MCF 10A (cell line): ENCODE data around the gene TMEM151B. TPM values are rescaled to one million over a fixed set of nuclear protein-coding genes. Genes with fewer than 3 reads are reported as not detected.
"Not testable (repeated sequence)": the region's sequence is repeated elsewhere in the genome, so short reads cannot be mapped to it uniquely, and the experiment has no call there.

Source experiments
- BruUV-seq: library from RNA; stranded (reverse); fragments of 400-500 nt; replicated peaks from 2 replicates; lab custom pipeline; 2021; lab: Mats Ljungman, UMichigan
- CTCF ChIA-PET: fragments of 300-600 bp; sonication (Branson Sonifier 250); formaldehyde crosslinking; extraction: SDS; loops from one replicate; lab custom pipeline; 2021; ENCODE audit warnings: antibody characterized with exemption, inconsistent platforms; lab: Yijun Ruan, JAX
- POLR2A ChIA-PET: fragments of 300-600, 350-650 bp; sonication (Branson Sonifier 250); formaldehyde crosslinking; extraction: SDS; loops from one replicate; lab custom pipeline; 2020; ENCODE audit warnings: antibody characterized with exemption, inconsistent platforms; lab: Yijun Ruan, JAX
- DNase-seq: peaks from one replicate; pipeline ENCODE4 v3.0.0-alpha.2; 2018; ENCODE audit not compliant: unreplicated experiment
- H3K27ac Mint-ChIP-seq: one replicate; pipeline ENCODE4 v1.8.0; 2022; ENCODE audit warnings: mild to moderate bottlenecking, low read depth, mixed read lengths; ENCODE audit not compliant: unreplicated experiment
- H3K27me3 Mint-ChIP-seq: one replicate; pipeline ENCODE4 v1.8.0; 2022; ENCODE audit warnings: mixed read lengths; ENCODE audit not compliant: insufficient read depth, unreplicated experiment
- H3K36me3 Mint-ChIP-seq: one replicate; pipeline ENCODE4 v1.8.0; 2022; ENCODE audit warnings: mild to moderate bottlenecking, moderate library complexity, mixed read lengths; ENCODE audit not compliant: insufficient read depth, unreplicated experiment
- H3K4me1 Mint-ChIP-seq: one replicate; pipeline ENCODE4 v1.8.0; 2022; ENCODE audit warnings: mixed read lengths; ENCODE audit not compliant: insufficient read depth, unreplicated experiment
- H3K4me3 Mint-ChIP-seq: one replicate; pipeline ENCODE4 v1.8.0; 2022; ENCODE audit warnings: mild to moderate bottlenecking, moderate library complexity, mixed read lengths; ENCODE audit not compliant: unreplicated experiment
- H3K9me3 Mint-ChIP-seq: one replicate; pipeline ENCODE4 v1.8.0; 2022; ENCODE audit warnings: mixed read lengths; ENCODE audit not compliant: unreplicated experiment
- CTCF ChIP-seq: fragments of 200-600 bp; IDR thresholded peaks from one replicate; pipeline ENCODE4 v1.8.0; 2022; ENCODE audit warnings: antibody characterized with exemption, mild to moderate bottlenecking; ENCODE audit not compliant: unreplicated experiment
- intact Hi-C: fragments of 100-400 bp; cut with micrococcal nuclease; formaldehyde crosslinking; loops from 2 replicates; pipeline ENCODE4 v1.14.1; 2022
- total RNA-seq: library from RNA; stranded (reverse); gene quantifications from 2 replicates; pipeline ENCODE4 v1.2.3, GENCODE V29; 2022

The TMEM151B gene
- total RNA-seq, 1 experiment from 2014 or later, result not detected

GRCh38 chr6:44316481-44316880 is 46.2 kb downstream of the TMEM151B start:
- no peak for DNase-seq
- intact Hi-C loops, result no loop called here
- TF ChIP-seq CTCF, result no peak
- Mint-ChIP-seq H3K9me3 (no peaks in the 10 kb centered on the region), H3K27me3 (peaks cover 55% of the 10 kb centered on the region), H3K4me1 (peaks cover 10% of the 10 kb centered on the region), H3K36me3 (no peaks in the 10 kb centered on the region), H3K4me3 (no peak overlapping the region), H3K27ac (no peak overlapping the region)
- BruUV-seq, result no TSS peak
- CTCF ChIA-PET, result no interaction called here
- POLR2A ChIA-PET, result no interaction called here

- DNase-seq, intact Hi-C loops, H3K9me3 Mint-ChIP-seq, H3K4me1 Mint-ChIP-seq, H3K27ac Mint-ChIP-seq, BruUV-seq, H3K36me3 Mint-ChIP-seq, H3K4me3 Mint-ChIP-seq: not testable (repeated sequence)
- ChIA-PET POLR2A (interaction anchor here (0.6 kb wide), 2 partner anchors 22 to 1175 kb away, joined by 3 to 4 read pairs; no protein-coding TSS in a partner anchor), CTCF (interaction anchor here (0.9 kb wide), 1 partner anchor 21 kb away, joined by 5 read pairs; no protein-coding TSS in a partner anchor)
- peaks cover 55% of the 10 kb centered on the region for H3K27me3 Mint-ChIP-seq
Measured at GRCh38 chr6:44317136-44317631, 46.9 kb downstream of the TMEM151B start.

DNA sequence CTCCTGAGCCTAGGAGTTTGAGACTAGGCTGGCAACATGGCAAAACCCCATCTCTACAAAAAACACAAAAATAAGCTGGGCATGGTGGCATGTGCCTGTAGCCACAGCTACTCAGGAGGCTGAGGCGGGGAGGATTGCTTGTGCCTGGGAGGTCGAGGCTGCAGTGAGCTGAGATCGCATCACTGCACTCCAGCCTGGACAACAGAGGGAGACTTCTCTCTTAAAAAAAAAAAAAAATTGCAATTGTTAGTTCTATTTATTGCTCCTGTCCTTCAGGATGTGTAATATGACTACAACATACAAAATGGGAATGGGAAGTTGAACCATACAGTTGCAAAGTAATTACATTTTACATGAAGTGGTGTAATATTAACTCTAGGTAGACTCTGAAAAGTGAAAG is 51.0 kb downstream of the TMEM151B start:
- H3K27me3 Mint-ChIP-seq, result peaks cover 47% of the 10 kb centered on the region
- intact Hi-C loops, result no loop called here
- POLR2A ChIA-PET, result no interaction called here

GRCh38 chr6:44327096-44327495 is 56.8 kb downstream of the TMEM151B start:
- H3K4me3 Mint-ChIP-seq, result no peak overlapping the region
- peaks cover 12% of the 10 kb centered on the region for H3K27me3 Mint-ChIP-seq
- no peak overlapping the region for H3K27ac Mint-ChIP-seq
- no peaks in the 10 kb centered on the region for H3K4me1 Mint-ChIP-seq
- no peak for DNase-seq
- intact Hi-C loops, result no loop called here
- ChIA-PET POLR2A (interaction anchor here (0.6 kb wide), 1 partner anchor 28 kb away, joined by 4 read pairs; no protein-coding TSS in a partner anchor), CTCF (interaction anchor here (0.6 to 1.6 kb wide), 4 partner anchors 14 to 156 kb away, joined by 3 to 4 read pairs (median 3); partner anchors contain the start of gene AARS2)
- no peak for TF ChIP-seq CTCF
- BruUV-seq, result no TSS peak
- H3K9me3 Mint-ChIP-seq, result no peaks in the 10 kb centered on the region
- H3K36me3 Mint-ChIP-seq, result no peaks in the 10 kb centered on the region

More for the DNA sequence above, 51.0 kb downstream of the TMEM151B start:
- H3K27ac Mint-ChIP-seq, result no peak overlapping the region
- DNase-seq, result no peak
- BruUV-seq, result no TSS peak
- CTCF ChIA-PET, result no interaction called here
- TF ChIP-seq CTCF, result no peak
- no peak overlapping the region for H3K4me3 Mint-ChIP-seq
- H3K4me1 Mint-ChIP-seq, result no peaks in the 10 kb centered on the region
- no peaks in the 10 kb centered on the region for H3K36me3 Mint-ChIP-seq
- H3K9me3 Mint-ChIP-seq, result no peaks in the 10 kb centered on the region
